ENCODE measurements around the gene CACFD1. TPM values are rescaled to one million over a fixed set of nuclear protein-coding genes. Genes with fewer than 3 reads are reported as not detected.
A peak's percentile ranks its signal among the peaks of the same experiment; 100 is the strongest.

The CACFD1 gene
- total and polyA plus RNA-seq, 11 donors: 8.0 to 21.9 (median 11.6) TPM

- H3K36me3 ChIP-seq: peaks cover 0 to 20% (median 3%) of the 10 kb centered on the region in 9 donors
- peak within 1 kb of the TSS; percentile 28 to 84 (median 64) for H3K4me3 ChIP-seq
- peak within 1 kb of the TSS in 11 of 12 donors; percentile 52 to 87 (median 83) for H3K27ac ChIP-seq
- peak; percentile 88 to 93 (median 92) for DNase-seq
- H3K9me3 ChIP-seq: no peaks in the 10 kb centered on the region
- H3K27me3 ChIP-seq: no peaks in the 10 kb centered on the region
- intact Hi-C loops (cut with DNase I): loop anchor here in 3 of 10 donors (2.0 kb wide), 3 partner anchors 18 to 72 kb away; partner anchors contain the start of gene CACFD1 (in 1 of the 3)
- peaks cover 0 to 53% (median 17%) of the 10 kb centered on the region in 12 donors for H3K4me1 ChIP-seq
- TF ChIP-seq, protein P1, sequence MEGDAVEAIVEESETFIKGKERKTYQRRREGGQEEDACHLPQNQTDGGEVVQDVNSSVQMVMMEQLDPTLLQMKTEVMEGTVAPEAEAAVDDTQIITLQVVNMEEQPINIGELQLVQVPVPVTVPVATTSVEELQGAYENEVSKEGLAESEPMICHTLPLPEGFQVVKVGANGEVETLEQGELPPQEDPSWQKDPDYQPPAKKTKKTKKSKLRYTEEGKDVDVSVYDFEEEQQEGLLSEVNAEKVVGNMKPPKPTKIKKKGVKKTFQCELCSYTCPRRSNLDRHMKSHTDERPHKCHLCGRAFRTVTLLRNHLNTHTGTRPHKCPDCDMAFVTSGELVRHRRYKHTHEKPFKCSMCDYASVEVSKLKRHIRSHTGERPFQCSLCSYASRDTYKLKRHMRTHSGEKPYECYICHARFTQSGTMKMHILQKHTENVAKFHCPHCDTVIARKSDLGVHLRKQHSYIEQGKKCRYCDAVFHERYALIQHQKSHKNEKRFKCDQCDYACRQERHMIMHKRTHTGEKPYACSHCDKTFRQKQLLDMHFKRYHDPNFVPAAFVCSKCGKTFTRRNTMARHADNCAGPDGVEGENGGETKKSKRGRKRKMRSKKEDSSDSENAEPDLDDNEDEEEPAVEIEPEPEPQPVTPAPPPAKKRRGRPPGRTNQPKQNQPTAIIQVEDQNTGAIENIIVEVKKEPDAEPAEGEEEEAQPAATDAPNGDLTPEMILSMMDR (IDR thresholded peaks at IDR 0.05): no peak
- TF ChIP-seq POLR2A (IDR thresholded peaks at IDR 0.05): peak in 1 of 2 donors; percentile 79
- peak; percentile 91 to 99 (median 98) for ATAC-seq
- 1% methylated on average over 31 to 84 of the region's 84 CpGs for WGBS, 4 donors
Measured at GRCh38 chr9:133478851-133479711, 19.3 kb downstream of the CACFD1 start, which contains the start of gene SLC2A6. TSS of gene SLC2A6 (minus strand) at chr9:133479099. CDS start at chr9:133479059, 40 bp downstream.

DNA sequence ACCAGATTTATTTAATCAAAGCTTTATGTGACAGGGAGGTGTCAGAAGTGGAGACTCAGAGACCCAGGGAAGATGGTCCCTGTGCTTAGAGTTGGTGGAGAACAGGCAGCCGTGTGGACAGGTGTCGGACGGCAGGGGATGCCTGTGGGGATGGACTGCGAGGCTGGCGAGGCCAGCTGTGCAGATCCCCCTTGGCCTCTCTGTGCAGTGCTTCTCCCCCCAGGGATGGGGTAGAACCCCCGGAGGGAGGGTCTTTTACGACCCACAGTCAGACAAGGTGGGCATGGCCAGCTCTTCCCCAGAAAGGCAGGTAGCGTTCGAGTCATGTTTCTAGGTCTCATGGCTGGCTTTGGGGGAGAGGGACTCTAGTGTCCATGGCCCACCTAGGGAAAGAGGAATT lies 23.8 kb downstream of the CACFD1 start:
- H3K4me1 ChIP-seq: peaks cover 0 to 24% (median 12%) of the 10 kb centered on the region in 12 donors
- WGBS, 4 donors: 83 to 88% (median 87%) methylated on average over 9 of the region's 9 CpGs
- no peak overlapping the region for H3K4me3 ChIP-seq
- ATAC-seq: no peak
- no peaks in the 10 kb centered on the region for H3K36me3 ChIP-seq
- H3K27me3 ChIP-seq: peaks cover 0 to 4% (median 0%) of the 10 kb centered on the region in 9 donors
- peak in 2 of 5 donors; percentile 9 to 33 for DNase-seq
- H3K27ac ChIP-seq: no peak overlapping the region
- TF ChIP-seq, protein P1 (IDR thresholded peaks at IDR 0.05): no peak
- TF ChIP-seq POLR2A (IDR thresholded peaks at IDR 0.05): no peak
- intact Hi-C loops (cut with DNase I): loop anchor here in 3 of 10 donors (2.0 to 10.0 kb wide), 3 partner anchors 77 to 295 kb away; partner anchors contain the start of genes MED22 (in 1 of the 3) and RPL7A (in 1 of the 3)
- H3K9me3 ChIP-seq: no peaks in the 10 kb centered on the region

DNA sequence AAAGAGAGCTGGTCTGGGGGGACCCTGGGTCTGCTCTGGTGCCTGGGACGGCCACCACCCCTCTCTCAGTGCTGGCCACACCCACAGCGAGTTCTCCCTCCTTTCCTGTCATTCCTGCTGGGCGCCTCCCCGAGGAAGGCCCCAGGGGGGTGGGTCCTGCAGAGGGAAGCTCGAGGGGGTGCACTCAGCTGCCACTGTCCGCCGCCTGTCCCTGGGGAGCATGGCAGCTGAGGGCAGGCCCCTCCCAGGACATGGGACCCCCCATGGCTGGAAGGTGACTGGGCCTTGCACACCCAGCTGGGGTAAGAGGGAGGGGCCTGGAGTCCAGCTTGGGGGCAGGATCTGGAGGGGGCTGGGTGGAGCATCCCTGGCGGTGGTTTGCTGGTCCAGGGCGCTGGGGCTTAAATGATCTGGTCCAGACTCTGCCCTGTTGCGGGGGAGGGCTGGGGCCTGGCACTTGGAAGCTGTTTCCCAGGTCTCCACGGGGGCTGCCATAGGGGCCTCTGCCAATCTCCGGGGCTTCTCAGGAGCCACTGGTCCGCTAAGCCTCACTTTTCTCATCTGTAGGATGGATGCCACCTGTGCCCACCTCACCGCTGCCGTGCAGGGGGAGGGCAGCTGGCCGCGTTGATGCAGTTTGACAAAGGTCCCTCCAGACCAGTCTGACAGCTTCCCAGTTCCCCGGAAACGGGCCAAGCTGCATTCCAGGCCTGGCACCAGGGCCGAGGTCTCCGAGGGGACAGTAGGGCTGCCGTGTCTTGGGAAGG lies 25.1 kb downstream of the CACFD1 start:
- Histone ChIP-seq H3K9me3 (no peaks in the 10 kb centered on the region), H3K4me1 (peaks cover 0 to 14% (median 2%) of the 10 kb centered on the region in 12 donors), H3K27ac (no peak overlapping the region), H3K36me3 (no peaks in the 10 kb centered on the region), H3K4me3 (no peak overlapping the region), H3K27me3 (peaks cover 0 to 4% (median 0%) of the 10 kb centered on the region in 9 donors)
- intact Hi-C loops (cut with DNase I): loop anchor here in 7 of 10 donors (2.0 to 10.0 kb wide), 9 partner anchors 63 to 463 kb away; partner anchors contain the start of genes ADAMTS13 (in 1 of the 7), MED22 (in 1 of the 7), RPL7A (in 1 of the 7) and SURF1 (in 1 of the 7)
- WGBS, 4 donors: 69 to 72% (median 71%) methylated on average over 17 to 22 of the region's 22 CpGs
- TF ChIP-seq POLR2A (IDR thresholded peaks at IDR 0.05): no peak
- TF ChIP-seq, protein P1 (IDR thresholded peaks at IDR 0.05): no peak
- ATAC-seq: no peak
- peak in 3 of 5 donors; percentile 18 to 69 (median 22) for DNase-seq

Measured in heart left ventricle (tissue), 16 donors.